Forelimb muscle (tissue), 1 donor: ENCODE results near the gene USH1G. TPM values are rescaled to one million over a fixed set of nuclear protein-coding genes. Genes with fewer than 3 reads are reported as not detected.
A peak's percentile ranks its signal among the peaks of the same experiment; 100 is the strongest.
"Not testable (repeated sequence)": the region's sequence is repeated elsewhere in the genome, so short reads cannot be mapped to it uniquely, and the experiment has no call there.

Experiments
- DNase-seq: peaks from one replicate; pipeline ENCODE4 v3.0.0-alpha.2; 2013; ENCODE audit warnings: low read depth
- polyA plus RNA-seq: library from polyadenylated mRNA; unstranded; fragments of 120-200 nt; gene quantifications from one replicate; pipeline ENCODE4 v1.2.1, GENCODE V29; 2013; ENCODE audit not compliant: insufficient read length

USH1G gene
- polyA plus RNA-seq: 0.05 TPM

GRCh38 chr17:74922694-74923537, at the start of gene USH1G:
TSS of gene USH1G (minus strand) at chr17:74923255. CDS start at chr17:74923073, 182 bp downstream.
- DNase-seq: no peak

GRCh38 chr17:74972107-74972972, 49.3 kb upstream of the USH1G start, which contains the start of gene HID1:
TSS of gene HID1 (minus strand) at chr17:74972759. CDS start at chr17:74972656, 103 bp downstream.
- no peak for DNase-seq

GRCh38 chr17:74971842-74972106, 48.7 kb upstream of the USH1G start:
- DNase-seq: no peak

GRCh38 chr17:74971069-74971841, 48.2 kb upstream of the USH1G start:
- DNase-seq: no peak

DNA sequence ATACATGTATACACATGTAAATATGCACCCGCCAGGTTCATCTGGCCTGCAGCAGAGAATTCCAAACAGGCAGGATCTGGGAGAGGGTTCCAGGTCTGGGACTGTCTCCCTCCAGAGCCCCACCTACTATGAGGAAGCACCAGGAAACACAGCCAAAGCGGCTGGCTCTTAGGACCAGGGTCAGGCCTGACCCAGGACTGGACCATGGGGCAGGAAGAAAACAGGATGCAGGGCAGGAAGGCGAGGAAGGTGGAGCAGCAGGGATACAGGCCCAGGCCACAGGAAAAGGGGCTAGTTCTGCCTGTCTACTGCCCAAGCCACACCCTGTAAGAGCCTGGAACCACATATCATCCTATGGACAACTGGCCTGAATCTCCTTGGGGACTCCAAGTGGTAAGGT, 47.3 kb upstream of the USH1G start:
- no peak for DNase-seq

- DNase-seq: not testable (repeated sequence)
These were observed 46.4 kb upstream of the USH1G start for GRCh38 chr17:74969501-74969900.

DNA sequence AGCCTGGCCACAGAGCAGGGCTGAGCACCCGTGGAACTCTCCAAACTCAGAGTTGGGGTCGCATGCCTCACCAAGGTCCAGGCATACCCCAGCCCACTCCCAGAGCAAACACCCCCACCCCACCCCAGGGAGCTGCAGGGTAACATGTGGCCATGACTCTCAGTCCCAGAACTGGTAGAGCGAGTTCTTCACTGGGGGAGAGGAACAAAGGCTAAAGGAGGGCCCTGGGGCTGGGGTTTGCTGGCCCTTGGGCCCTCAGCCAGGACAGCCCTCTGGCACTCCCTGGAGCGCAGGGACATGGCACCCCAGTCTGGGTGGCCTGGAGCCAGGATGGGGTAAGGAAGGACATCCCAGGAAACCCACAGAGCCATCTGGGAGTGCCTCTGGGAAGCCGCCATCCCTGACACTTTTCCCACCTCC, 45.3 kb upstream of the USH1G start:
- no peak for DNase-seq

DNA sequence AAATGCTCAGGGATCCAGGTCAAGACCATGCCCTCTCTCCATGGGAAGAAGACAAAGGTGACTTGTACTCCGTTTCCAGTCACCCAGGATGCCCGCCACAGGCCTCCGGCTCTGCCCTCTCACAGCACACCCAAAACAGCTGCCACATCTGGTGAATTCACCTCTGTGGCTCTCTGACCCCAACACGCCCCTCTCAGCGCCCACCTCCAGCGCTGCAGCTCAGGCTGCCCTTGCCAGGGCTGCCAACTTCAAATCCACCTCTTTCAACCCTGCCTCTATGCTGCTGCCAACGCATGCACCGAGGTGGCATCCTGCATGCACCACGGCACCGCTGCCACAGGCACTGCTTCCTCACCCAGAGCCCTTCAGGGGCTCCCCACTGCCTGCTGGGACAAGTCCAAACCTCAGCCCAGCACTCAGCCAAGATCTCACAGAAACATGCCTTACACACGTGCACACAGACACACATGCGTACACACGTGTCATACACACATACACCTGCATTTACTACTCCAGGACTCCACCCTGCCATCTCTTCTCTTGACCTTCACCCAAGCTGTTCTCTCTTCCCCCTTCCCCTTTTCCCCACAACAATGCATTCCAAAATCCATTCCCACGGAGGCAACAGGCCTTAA, 42.0 kb upstream of the USH1G start:
- DNase-seq: no peak

DNA sequence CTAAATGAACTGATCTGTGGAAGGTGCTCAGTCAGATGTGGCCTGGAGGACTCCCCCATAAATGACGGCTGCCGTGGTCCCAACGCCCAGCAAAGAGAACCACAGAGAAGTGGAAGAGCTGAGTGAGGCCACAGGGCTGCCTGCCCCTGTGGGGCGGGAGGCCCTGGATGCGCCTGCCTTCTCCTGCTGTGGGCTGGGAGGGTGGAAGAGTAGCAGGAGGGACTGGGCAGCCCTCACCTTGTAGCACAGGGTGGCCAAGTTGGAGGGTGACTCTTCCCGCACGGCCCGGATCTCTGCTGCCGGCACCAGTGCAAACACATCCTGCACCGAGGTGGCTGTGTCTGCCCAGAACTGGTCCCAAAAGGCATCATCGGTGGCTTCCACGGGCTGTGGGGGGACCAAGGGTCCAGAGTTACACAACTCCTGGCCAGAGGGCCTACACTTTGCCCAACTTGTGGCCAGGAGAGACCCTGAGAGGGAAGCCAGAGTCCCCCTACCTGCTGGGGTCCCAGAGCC, 41.2 kb upstream of the USH1G start:
- no peak for DNase-seq

- DNase-seq: no peak
These were observed 40.6 kb upstream of the USH1G start for GRCh38 chr17:74963656-74964055.

GRCh38 chr17:74962622-74963394, 39.8 kb upstream of the USH1G start:
- DNase-seq: no peak

DNA sequence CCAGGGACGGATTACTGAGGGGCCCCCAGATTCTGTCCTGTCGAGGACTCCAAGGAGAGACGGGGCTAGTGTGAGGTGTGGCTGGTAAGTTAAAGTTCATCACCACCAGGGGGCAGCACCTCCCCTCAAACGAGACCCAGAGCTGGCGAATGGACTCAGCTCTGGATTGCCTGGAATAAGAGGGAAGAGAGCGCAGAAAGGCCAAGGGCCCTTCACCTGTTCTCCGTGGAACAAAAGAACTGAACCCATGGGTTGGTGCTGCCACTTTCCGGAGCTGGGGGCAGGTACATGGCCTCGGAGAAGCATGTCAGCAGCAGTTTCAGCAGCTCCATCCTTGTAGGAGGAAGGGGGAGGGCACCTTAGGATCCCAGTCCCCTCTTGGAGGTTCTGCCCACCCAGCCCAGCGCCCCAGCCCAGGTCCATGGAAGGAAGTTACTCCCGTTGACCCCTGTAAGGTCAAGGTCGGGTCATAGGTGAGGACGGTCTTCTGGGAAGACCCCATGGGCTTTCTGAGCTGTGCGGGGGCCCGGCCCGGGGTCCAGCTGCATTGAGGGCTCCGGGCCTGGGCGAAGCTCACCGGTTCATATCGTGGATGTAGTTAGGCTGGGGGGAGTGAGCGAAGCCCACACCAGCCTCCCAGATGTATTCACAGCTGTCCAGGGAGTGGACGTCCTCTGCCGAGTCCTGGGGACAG, 38.7 kb upstream of the USH1G start:
- DNase-seq: peak; percentile 60

GRCh38 chr17:74960570-74961342, 37.7 kb upstream of the USH1G start:
- no peak for DNase-seq

- no peak for DNase-seq
These were observed 36.9 kb upstream of the USH1G start for GRCh38 chr17:74959826-74960515.

- DNase-seq: no peak
These were observed 35.1 kb upstream of the USH1G start for GRCh38 chr17:74957935-74958740.

DNA sequence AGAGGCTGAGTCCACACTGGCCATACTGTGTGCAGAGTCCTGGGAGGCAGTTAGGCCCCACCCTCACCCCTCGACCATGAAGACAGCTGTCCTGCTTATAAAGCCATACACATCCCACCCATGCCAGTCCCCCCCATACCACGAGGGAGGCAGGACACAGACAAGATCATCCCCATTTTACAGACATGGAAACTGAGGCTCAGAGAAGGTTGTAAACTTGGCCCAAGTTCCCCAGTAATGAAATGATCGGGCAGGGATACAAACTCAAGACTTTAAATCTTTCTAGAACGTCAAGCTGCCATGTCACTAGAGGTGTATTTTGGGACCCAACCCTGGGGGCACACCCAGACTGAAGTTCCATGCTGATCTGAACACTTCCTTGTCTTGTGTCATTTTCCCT, 33.0 kb upstream of the USH1G start:
- DNase-seq: no peak

GRCh38 chr17:74954665-74955421, 31.8 kb upstream of the USH1G start:
- no peak for DNase-seq
